ENCODE data around the gene SLC35A1.
"Not testable (repeated sequence)": the region's sequence is repeated elsewhere in the genome, so short reads cannot be mapped to it uniquely, and the experiment has no call there.

SLC35A1 gene, protein sequence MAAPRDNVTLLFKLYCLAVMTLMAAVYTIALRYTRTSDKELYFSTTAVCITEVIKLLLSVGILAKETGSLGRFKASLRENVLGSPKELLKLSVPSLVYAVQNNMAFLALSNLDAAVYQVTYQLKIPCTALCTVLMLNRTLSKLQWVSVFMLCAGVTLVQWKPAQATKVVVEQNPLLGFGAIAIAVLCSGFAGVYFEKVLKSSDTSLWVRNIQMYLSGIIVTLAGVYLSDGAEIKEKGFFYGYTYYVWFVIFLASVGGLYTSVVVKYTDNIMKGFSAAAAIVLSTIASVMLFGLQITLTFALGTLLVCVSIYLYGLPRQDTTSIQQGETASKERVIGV

DNA sequence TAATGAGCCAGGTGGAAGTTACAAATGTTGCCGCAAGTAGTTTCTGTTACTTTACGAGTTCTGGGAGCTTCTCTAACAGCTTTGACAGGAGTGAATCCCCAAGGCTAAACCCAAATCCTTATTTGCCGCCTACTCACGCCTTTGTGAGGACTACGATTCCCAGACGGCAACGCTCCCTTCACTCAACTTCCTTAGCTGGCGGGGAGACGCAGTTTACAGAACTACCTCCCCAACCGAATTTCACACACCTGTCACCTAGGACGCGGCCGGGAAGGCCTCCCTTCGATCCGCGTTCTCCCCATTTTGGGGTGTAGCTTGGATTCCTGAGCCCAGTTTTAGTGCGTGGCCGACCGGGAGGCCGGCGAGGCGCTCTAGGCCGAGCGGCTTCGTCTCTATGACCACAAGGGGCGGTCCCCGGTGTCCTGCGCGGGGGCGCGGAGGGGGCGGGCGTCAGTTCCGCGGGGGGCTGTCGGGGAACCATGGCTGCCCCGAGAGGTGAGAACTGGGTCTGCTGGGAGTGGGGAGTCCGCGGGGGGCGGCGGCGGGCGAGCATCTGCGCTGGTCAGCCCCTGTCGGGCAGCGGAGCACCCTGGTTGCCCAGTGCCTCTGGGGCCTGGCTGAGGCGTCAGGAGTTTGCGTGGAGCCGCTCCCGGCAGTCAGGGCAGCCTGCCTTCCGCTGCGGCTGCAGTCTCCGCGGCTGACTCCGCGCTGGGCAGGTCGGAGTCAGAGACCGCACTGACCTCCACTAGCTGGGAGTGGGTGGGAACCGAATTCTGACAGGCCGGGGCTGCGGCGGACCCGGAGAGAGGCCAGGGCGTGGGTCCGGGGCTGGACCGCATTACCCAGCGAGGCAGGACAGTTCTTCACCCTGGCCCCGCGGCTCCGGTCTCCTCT, at the start of gene SLC35A1:
Gene SLC35A1 (plus strand): TSS at position 450 of the 894 bp plus-strand sequence. CDS start 30 bp downstream, at position 480.
- peak; percentile 79 for DNase-seq (ENCODE audit: low read depth)

DNA sequence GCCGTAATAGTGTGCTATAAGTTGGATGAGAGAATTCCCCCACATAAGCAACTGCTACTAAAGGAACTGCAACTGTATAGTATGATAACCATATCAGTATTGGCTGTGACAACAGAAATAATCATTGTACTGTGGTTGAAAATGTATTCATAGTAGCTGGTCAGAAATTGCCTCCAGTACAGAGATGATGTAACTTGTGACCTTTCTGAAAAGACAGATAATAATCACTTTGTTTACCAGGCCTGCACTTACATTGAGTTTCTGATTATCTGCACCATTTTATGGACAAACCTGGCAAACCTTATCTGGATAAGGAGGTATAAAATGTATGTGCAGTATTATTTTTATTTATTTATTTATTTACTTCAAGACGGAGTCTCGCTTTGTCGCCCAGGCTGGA, 46.0 kb upstream of the SLC35A1 start:
- DNase-seq (ENCODE audit: low read depth): no peak

DNA sequence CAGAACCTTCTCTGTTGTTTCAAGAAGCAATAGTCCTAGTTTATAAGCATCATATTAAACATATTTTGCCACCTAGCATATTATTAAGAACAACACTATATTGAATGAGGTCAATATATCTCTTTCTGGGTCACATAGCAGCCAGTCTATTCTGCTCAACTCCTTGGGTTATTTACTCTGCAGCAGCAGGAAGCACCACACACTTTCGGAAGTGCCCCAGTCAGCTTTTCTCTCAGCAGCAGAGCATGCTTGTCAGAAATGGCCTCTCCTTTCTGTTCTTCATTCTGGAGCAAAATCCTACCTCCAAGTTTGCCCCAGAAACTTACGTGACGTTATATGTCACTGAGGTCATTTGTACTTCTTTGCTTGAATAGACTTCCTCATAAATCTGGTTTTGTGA, 42.3 kb upstream of the SLC35A1 start:
- DNase-seq (ENCODE audit: low read depth): no peak

DNA sequence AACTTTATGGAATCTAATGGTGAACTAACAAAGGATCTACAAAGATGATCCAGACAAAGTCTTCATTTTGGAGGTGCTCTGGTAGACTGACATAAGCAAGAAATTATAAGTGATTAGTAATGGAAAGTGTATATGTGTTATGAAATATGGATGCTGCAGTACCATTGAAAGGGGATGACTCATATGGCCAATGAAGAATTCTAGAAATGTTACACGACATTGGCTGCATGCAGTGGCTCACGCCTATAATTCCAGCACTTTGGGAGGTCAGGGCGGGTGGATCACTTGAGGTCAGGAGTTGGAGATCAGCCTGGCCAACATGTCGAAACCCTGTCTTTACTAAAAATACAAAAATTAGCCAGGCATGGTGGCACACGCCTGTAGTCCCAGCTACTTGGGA, 41.5 kb upstream of the SLC35A1 start:
- DNase-seq (ENCODE audit: low read depth): no peak

DNA sequence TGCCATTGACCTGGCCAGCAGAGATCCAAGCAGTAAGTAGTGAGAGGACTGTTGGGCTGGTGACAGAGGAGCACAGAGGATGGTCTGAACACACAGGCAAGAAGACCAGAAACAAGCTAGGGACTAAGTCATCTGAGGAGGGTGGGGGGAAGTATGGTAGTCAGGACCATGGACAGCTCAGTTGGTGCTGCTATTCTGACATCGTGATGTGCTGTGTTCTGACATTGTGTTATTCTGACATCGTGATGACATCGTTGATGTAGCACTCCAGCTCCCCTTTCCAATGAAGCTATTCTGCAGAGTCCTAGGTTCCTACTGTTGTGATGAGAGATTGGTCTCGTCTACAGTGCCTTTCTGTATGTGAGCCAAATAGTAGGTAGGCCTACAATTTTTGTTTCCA, 36.3 kb upstream of the SLC35A1 start:
- DNase-seq (ENCODE audit: low read depth): peak; percentile 9

DNA sequence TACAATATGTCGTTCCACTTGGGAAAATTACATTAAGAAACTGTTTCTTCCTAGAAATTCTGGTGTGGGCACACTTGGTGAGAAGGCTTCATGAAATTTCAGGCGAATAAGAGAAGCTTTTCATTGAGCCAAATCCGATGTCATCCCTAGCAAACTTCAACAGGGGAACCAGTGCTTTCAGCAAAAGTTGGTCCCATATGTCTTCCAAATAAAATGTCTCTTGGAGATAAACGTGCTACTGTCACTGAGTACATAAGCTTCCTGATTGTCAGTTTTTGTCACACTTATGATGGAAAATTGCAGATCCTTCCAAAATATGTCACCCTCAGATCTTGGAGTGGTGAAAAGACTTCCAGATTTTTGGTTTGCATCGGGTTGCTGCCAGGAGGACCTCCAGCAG, 31.1 kb upstream of the SLC35A1 start:
- DNase-seq (ENCODE audit: low read depth): no peak

DNA sequence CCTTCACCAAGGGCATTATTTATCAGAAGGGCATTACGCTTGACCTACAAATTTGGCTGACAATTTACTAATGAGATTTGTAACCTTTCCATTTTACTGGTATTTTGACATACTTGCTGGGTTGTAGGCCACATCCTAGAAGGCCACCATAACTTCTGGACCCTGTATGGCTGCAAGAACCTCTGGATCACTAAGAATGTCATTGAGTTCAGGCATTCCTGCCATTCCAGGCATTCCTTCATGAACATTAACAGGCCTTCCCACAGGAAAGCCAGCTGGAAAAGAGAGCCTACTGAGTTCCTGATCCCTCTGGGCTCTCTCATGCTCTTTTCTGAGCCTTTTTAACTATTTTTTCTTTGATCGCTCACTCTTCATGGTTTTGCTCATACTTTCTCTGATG, 28.4 kb upstream of the SLC35A1 start:
- DNase-seq (ENCODE audit: low read depth): no peak

DNA sequence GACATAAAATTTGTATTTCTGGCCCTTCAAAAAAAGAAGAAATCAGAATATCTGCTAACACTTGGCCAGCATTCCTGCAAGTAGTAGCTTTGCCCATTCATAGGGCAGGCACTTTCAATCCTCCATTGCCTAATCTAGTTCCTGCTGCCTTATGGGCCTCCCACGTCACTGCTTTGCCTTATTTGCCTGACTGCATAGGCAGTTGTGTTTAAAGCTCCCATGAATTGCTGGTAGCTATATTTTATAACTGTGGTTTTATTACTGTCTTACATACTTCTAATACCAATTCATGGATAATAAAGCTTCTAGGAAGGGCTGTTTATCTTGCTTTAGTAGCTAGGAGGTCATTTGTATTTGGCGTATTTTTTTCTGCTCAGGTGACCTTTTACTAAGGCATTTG, 7.7 kb upstream of the SLC35A1 start:
- no peak for DNase-seq (ENCODE audit: low read depth)

DNA sequence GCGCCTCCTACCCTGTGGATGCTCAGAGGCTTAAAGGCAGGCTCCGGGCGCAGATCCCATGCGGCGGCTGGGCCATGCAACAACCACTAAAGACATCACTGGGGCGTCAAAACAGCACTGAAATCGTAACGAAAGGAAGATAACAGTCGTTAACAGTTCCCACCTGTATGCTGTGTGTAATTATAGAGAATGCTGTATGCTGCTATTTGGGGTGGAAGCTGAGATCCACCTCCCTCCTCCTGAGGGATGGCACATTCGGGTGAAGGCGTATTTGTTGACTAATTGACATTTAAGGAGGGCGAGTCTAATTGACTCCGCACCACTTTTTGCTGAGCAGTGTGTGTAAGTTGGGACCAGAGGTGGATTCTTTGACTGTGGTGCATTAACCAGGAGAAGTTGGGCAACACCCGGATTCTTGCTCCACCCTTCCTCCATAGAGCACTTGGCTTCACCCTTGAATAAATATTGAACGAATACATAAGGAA, 687 bp downstream of the SLC35A1 start:
- DNase-seq (ENCODE audit: low read depth): no peak

DNA sequence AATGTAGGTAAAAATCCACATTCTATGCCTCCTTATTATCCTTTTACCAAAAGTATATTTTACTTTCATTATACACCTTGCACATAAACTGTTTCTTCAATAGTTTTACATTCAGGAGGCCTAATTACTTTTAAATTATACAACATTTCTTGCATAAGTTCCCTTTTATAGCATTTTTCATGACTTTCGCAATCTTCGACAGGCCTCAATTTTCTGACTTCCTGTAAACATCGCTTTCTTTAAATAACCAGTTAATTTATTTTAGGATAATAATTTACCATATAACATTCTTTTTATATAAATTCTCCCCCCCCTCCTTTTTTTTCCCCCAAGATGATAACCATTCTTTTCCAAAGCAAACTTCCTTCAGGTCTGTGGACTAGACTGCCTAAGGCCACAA, 9.2 kb downstream of the SLC35A1 start:
- DNase-seq (ENCODE audit: low read depth): no peak

DNA sequence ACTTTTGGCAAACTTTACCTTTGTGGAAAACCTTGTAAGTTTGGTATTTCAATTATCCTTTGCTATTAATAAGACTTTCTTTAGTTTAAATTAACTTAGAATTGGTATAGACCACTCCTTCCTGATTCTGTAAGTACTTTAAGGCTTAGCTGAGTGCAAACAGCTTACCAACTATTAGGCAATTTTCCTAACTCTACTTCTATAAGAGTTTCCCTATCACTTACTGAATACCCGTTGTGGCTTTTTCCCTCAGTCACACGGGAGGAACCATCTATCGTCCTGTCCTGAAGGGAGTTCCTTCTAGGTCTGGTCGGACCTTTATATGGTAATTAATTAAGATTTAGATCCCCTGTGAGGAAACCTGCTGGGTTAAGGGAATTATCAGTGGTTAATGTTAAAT, 9.6 kb downstream of the SLC35A1 start:
- DNase-seq (ENCODE audit: low read depth): no peak

DNA sequence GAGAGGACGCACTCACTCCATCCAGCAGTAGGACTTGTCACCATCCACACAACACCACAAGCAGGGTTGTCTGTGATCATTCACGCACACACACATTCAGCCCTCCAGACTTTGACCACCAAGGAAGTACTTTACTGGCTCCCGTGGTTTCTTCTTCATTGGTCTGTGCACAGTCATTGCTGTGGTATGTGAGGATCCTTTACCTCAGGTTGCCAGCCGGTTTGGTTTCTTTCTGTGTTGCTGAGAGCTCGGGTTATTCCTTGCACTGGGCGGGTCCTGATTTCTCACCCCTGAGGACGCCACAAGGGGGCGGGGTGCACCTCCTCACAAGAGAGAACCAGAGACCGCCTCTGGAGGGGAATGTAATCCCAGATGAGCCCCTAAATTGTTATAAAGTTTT, 11.2 kb downstream of the SLC35A1 start:
- no peak for DNase-seq (ENCODE audit: low read depth)

DNA sequence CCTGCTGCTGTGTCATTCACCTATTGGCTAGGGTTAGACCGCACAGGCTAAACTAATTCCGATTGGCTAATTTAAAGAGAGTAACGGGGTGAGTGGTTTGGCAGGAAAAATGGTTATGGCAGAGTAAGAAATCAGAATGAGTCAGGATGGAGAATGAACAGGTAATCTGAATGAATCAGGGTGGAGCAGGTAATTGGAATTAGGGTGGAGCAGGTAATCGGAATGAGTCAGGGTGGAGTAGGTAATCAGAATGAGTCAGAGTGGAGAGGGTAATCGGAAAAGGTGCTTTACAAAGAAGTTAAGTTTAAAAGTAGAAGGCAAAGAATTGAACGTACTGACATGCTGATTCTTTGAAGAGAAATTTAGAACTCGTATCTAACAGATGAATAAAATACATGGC, 11.7 kb downstream of the SLC35A1 start:
- DNase-seq (ENCODE audit: low read depth): no peak

DNA sequence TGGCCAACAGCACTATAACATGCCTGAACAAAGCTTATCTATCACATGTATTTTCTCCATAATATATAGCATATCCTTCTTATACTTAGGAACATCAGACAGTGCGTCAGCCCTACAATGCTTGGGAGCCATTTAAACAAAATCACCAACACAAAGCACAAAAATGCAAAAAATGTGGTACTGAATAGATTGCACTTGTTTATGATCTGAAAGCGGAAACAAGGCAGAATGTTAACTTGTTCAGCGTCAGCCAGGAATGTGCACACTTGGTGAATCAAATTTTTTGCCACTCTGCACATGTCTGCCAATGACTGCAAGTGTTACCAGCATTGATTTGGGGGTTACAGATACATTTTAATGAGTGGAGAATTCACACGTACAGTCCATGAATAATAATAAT, 14.8 kb downstream of the SLC35A1 start:
- DNase-seq (ENCODE audit: low read depth): no peak

DNA sequence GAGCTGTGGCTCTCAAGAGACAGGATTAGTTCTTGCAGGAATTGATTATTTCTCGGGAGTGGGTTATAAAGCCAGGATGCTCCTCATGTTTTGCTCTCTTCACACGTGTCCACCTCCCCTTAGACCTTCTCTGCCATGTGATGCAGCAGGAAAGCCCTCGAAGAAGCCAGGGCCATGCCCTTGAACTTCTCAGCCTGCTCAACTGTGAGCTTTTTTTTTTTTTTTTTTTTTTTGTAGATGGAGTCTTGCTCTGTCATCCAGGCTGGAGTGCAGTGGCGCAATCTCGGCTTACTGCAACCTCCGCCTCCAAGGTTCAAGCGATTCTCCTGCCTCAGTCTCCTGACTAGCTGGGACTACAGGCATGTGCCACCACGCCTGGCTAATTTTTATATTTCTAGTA, 16.6 kb downstream of the SLC35A1 start:
- not testable (repeated sequence) for DNase-seq (ENCODE audit: low read depth)

DNA sequence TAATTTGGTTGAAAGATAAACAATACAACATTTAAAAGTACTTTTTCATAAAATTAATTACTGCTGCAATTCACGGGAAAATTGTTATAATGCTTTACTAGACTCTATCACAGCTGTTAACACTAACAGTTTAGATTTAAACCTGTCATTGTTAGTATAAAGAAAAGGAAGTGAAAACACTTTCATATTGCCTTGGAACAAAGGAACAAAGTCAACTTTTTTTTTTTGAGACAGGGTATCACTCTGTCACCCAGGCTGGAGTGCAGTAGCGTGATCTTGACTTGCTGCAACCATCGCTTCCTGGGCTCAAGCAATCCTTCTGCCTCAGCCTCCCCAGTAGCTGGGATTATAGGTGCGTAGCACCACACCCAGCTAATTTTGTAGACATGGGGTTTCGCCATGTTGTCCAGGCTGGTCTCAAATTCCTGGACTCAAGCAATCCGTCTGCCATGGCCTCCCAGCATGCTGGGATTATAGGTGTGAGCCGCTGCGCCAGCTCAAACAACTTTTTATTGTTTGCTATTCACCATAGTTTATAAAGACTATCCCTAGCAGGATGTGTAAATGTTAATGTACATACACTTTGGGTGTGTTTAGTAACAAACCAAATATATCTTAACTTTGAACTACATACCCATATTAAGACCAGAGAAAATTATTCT, 22.1 kb downstream of the SLC35A1 start:
- no peak for DNase-seq (ENCODE audit: low read depth)

DNA sequence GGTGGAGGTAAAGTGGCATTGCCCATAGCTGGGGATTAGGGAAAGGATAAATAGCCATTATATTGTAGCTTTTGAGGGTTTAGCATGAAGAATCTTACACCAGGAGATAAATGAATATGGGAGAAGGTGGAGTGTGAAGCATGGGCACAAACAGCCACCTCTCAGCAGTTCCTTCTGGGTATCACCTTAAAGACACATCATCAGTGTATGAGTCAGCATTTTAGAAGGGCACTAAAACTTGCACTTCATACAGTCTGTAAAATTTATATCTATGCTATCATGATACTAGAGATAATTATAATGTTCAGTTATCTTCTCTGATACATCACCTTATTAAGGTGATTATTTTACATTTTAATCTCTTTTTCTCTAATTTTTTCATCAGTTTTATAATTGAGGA, 25.3 kb downstream of the SLC35A1 start:
- DNase-seq (ENCODE audit: low read depth): no peak

DNA sequence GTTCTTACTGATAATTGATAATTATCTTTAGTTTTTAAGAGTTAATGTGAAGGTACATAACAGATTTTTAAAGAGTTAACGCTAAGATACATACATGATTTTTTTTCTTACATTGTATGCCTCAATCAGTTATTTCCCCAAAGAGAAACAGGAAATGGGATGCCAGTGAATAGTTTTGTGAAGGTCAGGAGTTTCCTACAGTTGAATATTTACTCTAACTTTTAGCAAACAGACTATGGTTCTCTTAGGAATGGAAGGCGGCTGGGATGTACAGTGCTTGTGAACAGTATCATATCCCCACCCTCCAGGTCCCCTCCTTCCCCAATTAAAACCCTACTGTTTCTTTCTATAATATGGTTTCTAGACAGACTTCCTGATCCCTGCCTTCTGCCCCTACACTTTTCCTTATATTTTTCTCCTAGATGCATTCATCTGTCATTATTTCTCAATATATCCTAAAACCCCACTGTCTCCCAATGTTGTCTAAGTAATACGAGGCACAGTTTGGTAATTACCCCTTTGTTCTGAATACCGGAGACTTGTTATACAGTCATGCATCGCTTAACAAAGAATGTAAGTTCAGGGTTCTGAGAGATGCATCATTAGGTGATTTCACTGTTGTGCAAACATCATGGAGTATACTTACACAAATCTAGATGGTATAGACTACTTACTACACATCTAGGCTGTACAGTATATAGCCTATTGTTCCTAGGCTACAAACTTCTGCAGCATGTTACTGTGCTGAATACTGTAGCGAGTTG, 29.2 kb downstream of the SLC35A1 start:
- no peak for DNase-seq (ENCODE audit: low read depth)

DNA sequence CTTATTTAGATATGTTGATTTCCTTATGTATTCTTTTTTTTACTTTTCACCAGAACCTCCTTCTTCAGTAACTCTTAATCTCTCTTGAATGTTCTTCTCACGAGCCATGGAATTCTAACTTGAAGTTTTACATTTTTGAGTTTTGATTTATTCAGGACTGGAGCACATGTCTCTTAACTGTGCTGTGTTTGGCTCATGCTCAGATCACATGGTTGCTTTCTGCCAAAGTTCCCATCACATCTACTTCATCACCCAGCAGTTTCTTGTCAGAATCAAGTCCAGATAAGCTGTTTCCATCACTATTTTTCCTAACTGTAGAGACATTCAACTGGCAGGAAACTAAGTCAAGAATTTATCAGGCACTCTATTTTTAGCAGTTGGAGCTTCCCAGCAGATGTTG, 31.7 kb downstream of the SLC35A1 start:
- no peak for DNase-seq (ENCODE audit: low read depth)

DNA sequence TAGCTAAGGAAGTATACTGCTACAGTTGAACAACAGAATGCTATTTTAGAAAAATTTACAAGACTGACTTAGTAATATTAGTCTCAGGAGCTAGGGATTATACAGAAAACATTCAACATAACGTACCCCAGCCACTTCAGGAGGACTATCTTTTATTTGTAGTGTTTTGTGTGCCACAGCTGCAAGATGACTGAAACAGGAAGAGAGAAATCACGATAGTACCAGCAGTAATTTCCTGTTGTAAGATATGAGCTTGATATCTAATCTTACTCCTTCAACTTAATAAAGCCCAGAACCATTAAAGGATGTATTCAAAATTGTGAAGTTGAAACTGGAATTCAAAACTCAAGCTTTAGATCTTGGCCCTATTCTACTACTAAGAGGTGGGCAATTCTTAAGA, 42.1 kb downstream of the SLC35A1 start:
- no peak for DNase-seq (ENCODE audit: low read depth)

DNA sequence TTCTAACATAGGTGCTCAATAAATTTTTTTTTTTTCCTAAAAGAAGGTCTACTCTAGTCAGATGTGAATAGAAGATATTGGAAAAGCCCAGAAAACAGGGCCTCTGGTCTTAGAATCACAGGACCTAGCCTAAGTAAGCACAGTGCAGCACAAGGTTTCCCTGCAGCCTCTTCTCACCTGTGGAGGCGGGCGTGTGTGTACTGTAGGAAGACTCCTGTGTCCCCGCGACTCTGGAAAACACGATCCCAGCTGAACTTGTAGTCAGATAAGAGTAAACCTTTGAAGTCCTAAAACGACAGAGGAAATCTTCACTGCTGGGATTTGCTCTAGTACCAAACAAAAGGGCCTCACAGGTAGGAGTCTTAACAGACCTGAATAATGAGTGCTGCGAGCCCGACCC, 45.7 kb downstream of the SLC35A1 start:
- DNase-seq (ENCODE audit: low read depth): no peak

DNA sequence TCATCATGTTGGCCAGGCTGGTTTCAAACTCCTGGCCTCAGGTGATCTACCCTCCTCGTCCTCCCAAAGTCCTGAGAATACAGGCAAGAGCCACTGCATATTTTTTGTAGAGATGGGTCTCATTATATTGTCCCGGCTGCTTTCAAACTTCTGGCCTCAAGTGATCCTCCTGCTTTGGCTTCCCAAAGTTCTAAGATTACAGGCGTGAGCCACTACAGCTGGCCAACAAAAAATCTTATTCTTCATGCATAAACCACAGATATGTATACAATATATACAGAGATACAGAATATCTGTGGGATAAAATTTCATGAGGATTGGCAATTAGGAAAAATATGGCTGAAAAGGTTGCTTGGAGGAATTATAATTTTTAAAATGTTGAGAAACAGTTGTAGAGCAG, 49.9 kb downstream of the SLC35A1 start:
- DNase-seq (ENCODE audit: low read depth): no peak

Measured in activated T-cell treated with anti-CD3 and anti-CD28 coated beads for 24 hours (primary cell).